K562 (cell line): Measurements from ENCODE around the gene CAPN7. TPM values are rescaled to one million over a fixed set of nuclear protein-coding genes. Genes with fewer than 3 reads are reported as not detected.
A peak's percentile ranks its signal among the peaks of the same experiment; 100 is the strongest.

Experiments used
- AFF4 ChIP-seq: sonication (generic); formaldehyde crosslinking; IDR thresholded peaks from 2 replicates; pipeline ENCODE4 v1.8.0; 2023; ENCODE audit warnings: mild to moderate bottlenecking, missing genetic modification reagents
- ARID2 ChIP-seq: fragments of 450-650 bp; IDR thresholded peaks from 2 replicates; pipeline ENCODE4 v1.6.1; 2017; ENCODE audit warnings: antibody characterized with exemption, mild to moderate bottlenecking
- CC2D1A ChIP-seq: fragments of 450-650 bp; IDR thresholded peaks from 2 replicates; pipeline ENCODE4 v1.6.1; 2017; ENCODE audit warnings: mild to moderate bottlenecking
- CEBPG ChIP-seq, 3 experiments: fragments of 200-800 bp in 1 of 3; sonication (Bioruptor generic) in 1 of 3; sonication (generic) in 1 of 3; formaldehyde crosslinking in 1 of 3; IDR thresholded peaks in 2 of 3; conservative IDR thresholded peaks in 1 of 3; 2 replicates each; pipeline versions ENCODE4 v1.6.1 to v1.8.0; 2016 to 2022; ENCODE audit warnings: missing compliant biosample characterization in 2 of 3, missing genetic modification characterization in 2 of 3, mild to moderate bottlenecking in 1 of 3, missing genetic modification reagents in 1 of 3
- DEAF1 ChIP-seq: fragments of 450-650 bp; formaldehyde crosslinking; IDR thresholded peaks from 2 replicates; pipeline ENCODE4 v1.4.0; 2020; ENCODE audit warnings: mild to moderate bottlenecking, moderate library complexity
- MEF2D ChIP-seq: conservative IDR thresholded peaks from 2 replicates; pipeline ENCODE4 v1.6.1; 2016; ENCODE audit warnings: low read depth, missing genetic modification characterization, missing compliant biosample characterization
- NR2C2 ChIP-seq, 2 experiments: fragments of 200-800 bp in 1 of 2; sonication (Bioruptor generic) in 1 of 2; sonication (generic) in 1 of 2; formaldehyde crosslinking in 1 of 2; IDR thresholded peaks; 2 replicates each; pipeline versions ENCODE4 v1.6.1 to v1.8.0; 2016 to 2022; ENCODE audit warnings: mild to moderate bottlenecking in 1 of 2, missing compliant biosample characterization in 1 of 2, missing genetic modification characterization in 1 of 2, missing genetic modification reagents in 1 of 2
- SMARCA5 ChIP-seq: fragments of 450-650 bp; IDR thresholded peaks from 2 replicates; pipeline ENCODE4 v1.6.1; 2016
- TEAD4 ChIP-seq, 2 experiments: sonication (generic) in 1 of 2; formaldehyde crosslinking in 1 of 2; IDR thresholded peaks; 2 replicates each; pipeline versions ENCODE4 v1.6.1 to v1.8.0; 2012 to 2022; ENCODE audit warnings: borderline replicate concordance in 1 of 2, inconsistent platforms in 1 of 2, low read length in 1 of 2, mild to moderate bottlenecking in 1 of 2, missing genetic modification reagents in 1 of 2
- ZBTB2 ChIP-seq: fragments of 450-650 bp; IDR thresholded peaks from 2 replicates; pipeline ENCODE4 v1.6.1; 2016; ENCODE audit warnings: antibody characterized with exemption
- ZBTB5 ChIP-seq: fragments of 450-650 bp; IDR thresholded peaks from 2 replicates; pipeline ENCODE4 v1.6.1; 2017; ENCODE audit warnings: antibody characterized with exemption
- ZNF316 ChIP-seq: fragments of 450-650 bp; IDR thresholded peaks from 2 replicates; pipeline ENCODE4 v1.6.1; 2016
- ZNF644 ChIP-seq: fragments of 200-800 bp; sonication (Bioruptor generic); IDR thresholded peaks from 2 replicates; pipeline ENCODE4 v1.6.1; 2016; ENCODE audit warnings: low read depth, missing genetic modification characterization, missing compliant biosample characterization
- polyA plus RNA-seq, 8 experiments: library from polyadenylated mRNA; depleted of rRNA in 4 of 8; stranded (reverse) in 5 of 8; unstranded in 3 of 8; fragments of >200 nt; fragmentation: Nextera tagmentation in 2 of 8; fragmentation: Illumina TruSeq in 1 of 8; extraction: Ambion mirVana in 2 of 8; extraction: Trizol in 1 of 8; gene quantifications; 2 replicates each; pipeline versions ENCODE4 v1.2.1 to v1.2.3, GENCODE V29; 2011 to 2014; ENCODE audit warnings: inconsistent platforms in 1 of 8, missing spikeins in 1 of 8
- total RNA-seq, 7 experiments: library from RNA; depleted of rRNA in 6 of 7; stranded (reverse); fragments of >200 nt in 6 of 7; fragmentation: Illumina TruSeq in 2 of 7; extraction: Trizol in 2 of 7; gene quantifications; 2 replicates each; pipeline versions ENCODE4 v1.2.1 to v1.2.3, GENCODE V29; 2011 to 2021; ENCODE audit warnings: low replicate concordance in 1 of 7

The CAPN7 gene
- total and polyA plus RNA-seq, 9 of the 15 experiments (the other 6 are each of a cell fraction or from before 2014, with no cell fraction given): 6.5 to 42.7 (median 32.7) TPM

- TF ChIP-seq ZBTB2 (no peak), MEF2D (0 out of 2 replicates have a peak, but pooled peaks have one; percentile 29), CC2D1A (peak; percentile 89), ZNF644 (tag) (0 out of 2 replicates have a peak, but pooled peaks have one; percentile 58), DEAF1 (CRISPR knock-in tag) (peak; percentile 99), ARID2 (peak; percentile 97), TEAD4 (IDR thresholded peaks at IDR 0.05; ENCODE audit: low read length) (0 out of 2 replicates have a peak, but pooled peaks have one; percentile 12), TEAD4 (CRISPR knock-in tag; IDR thresholded peaks at IDR 0.05; ENCODE audit: borderline replicate concordance) (no peak), CEBPG (CRISPR knock-in tag; IDR thresholded peaks at IDR 0.05) (no peak), CEBPG (tag; conservative IDR thresholded peaks at IDR 0.05 in 1 of 2, IDR thresholded peaks at IDR 0.05 in 1 of 2) (no peak), ZNF316 (no peak), SMARCA5 (no peak), AFF4 (CRISPR knock-in tag) (no peak), NR2C2 (CRISPR knock-in tag; IDR thresholded peaks at IDR 0.05) (peak; percentile 84), NR2C2 (tag; IDR thresholded peaks at IDR 0.05) (peak; percentile 79), ZBTB5 (no peak)
Observed at GRCh38 chr3:15268033-15268631, 62.1 kb downstream of the CAPN7 start (continued).
